KMS-11 (cell line): ENCODE measurements around the gene CNGB1.

Source experiments
- H2AFZ ChIP-seq: fragments of 200-600 bp; sonication (generic); 2 replicates; pipeline ENCODE4 v1.6.1; 2016; ENCODE audit warnings: antibody characterized with exemption, mixed run types, low read depth
- H3K27ac ChIP-seq: fragments of 200-600 bp; sonication (generic); 2 replicates; pipeline ENCODE4 v1.6.1; 2016; ENCODE audit warnings: mild to moderate bottlenecking, mixed run types
- H3K27me3 ChIP-seq: fragments of 200-600 bp; sonication (generic); 2 replicates; pipeline ENCODE4 v1.6.1; 2017; ENCODE audit warnings: mild to moderate bottlenecking, low read depth, mixed run types, moderate library complexity; ENCODE audit not compliant: insufficient read depth
- H3K36me3 ChIP-seq: fragments of 200-600 bp; sonication (generic); 2 replicates; pipeline ENCODE4 v1.6.1; 2017; ENCODE audit warnings: mild to moderate bottlenecking, mixed run types; ENCODE audit not compliant: insufficient read depth
- H3K4me1 ChIP-seq: fragments of 200-600 bp; sonication (generic); 2 replicates; pipeline ENCODE4 v1.6.1; 2016; ENCODE audit warnings: mild to moderate bottlenecking, low read depth, mixed run types; ENCODE audit not compliant: poor library complexity, severe bottlenecking
- H3K4me2 ChIP-seq: fragments of 200-600 bp; sonication (generic); 2 replicates; pipeline ENCODE4 v1.7.0; 2016; ENCODE audit warnings: mild to moderate bottlenecking, mixed run types
- H3K4me3 ChIP-seq: fragments of 200-600 bp; sonication (generic); IDR thresholded peaks from 2 replicates; pipeline ENCODE4 v1.6.1; 2017; ENCODE audit warnings: low read depth, low read length, mixed read lengths; ENCODE audit not compliant: insufficient read depth
- H3K79me2 ChIP-seq: fragments of 200-600 bp; sonication (generic); 2 replicates; pipeline ENCODE4 v1.6.1; 2016; ENCODE audit warnings: low read depth, mixed run types; ENCODE audit not compliant: insufficient read depth
- H3K9ac ChIP-seq: fragments of 200-600 bp; sonication (generic); 2 replicates; pipeline ENCODE4 v1.6.1; 2016; ENCODE audit warnings: mild to moderate bottlenecking, mixed run types
- H4K20me1 ChIP-seq: fragments of 200-600 bp; sonication (generic); 2 replicates; pipeline ENCODE4 v1.6.1; 2016; ENCODE audit warnings: mild to moderate bottlenecking, mixed run types; ENCODE audit not compliant: insufficient read depth
- CTCF ChIP-seq: fragments of 200-600 bp; sonication (generic); conservative IDR thresholded peaks from 2 replicates; pipeline ENCODE4 v1.6.1; 2017; ENCODE audit warnings: low read depth, mild to moderate bottlenecking, antibody characterized with exemption, low read length, moderate library complexity, mixed read lengths

The CNGB1 gene

GRCh38 chr16:57966204-57966771 lies 4.6 kb downstream of the CNGB1 start:
- Histone ChIP-seq H2AFZ (no peak overlapping the region), H3K27me3 (no peaks in the 10 kb centered on the region), H4K20me1 (no peaks in the 10 kb centered on the region), H3K79me2 (no peaks in the 10 kb centered on the region), H3K9ac (no peak overlapping the region), H3K27ac (no peak overlapping the region), H3K36me3 (no peaks in the 10 kb centered on the region), H3K4me1 (peaks cover 31% of the 10 kb centered on the region), H3K4me3 (no peak overlapping the region), H3K4me2 (no peak overlapping the region)
- no peak for TF ChIP-seq CTCF

GRCh38 chr16:57964157-57964700 lies 6.7 kb downstream of the CNGB1 start:
- Histone ChIP-seq H4K20me1 (no peaks in the 10 kb centered on the region), H3K36me3 (no peaks in the 10 kb centered on the region), H3K27me3 (no peaks in the 10 kb centered on the region), H3K27ac (no peak overlapping the region), H3K4me3 (no peak overlapping the region), H3K9ac (no peak overlapping the region), H3K4me1 (peaks cover 37% of the 10 kb centered on the region), H2AFZ (no peak overlapping the region), H3K79me2 (no peaks in the 10 kb centered on the region), H3K4me2 (no peak overlapping the region)
- no peak for TF ChIP-seq CTCF

- Histone ChIP-seq H3K79me2 (no peaks in the 10 kb centered on the region), H3K27me3 (no peaks in the 10 kb centered on the region), H3K9ac (no peak overlapping the region; the same call in 1 of the 2 replicates), H3K4me3 (no peak overlapping the region), H3K27ac (no peak overlapping the region), H4K20me1 (no peaks in the 10 kb centered on the region), H2AFZ (no peak overlapping the region), H3K4me1 (peaks cover 26% of the 10 kb centered on the region), H3K4me2 (no peak overlapping the region), H3K36me3 (no peaks in the 10 kb centered on the region)
- no peak for TF ChIP-seq CTCF
These were observed 8.2 kb downstream of the CNGB1 start for GRCh38 chr16:57962756-57963155.

GRCh38 chr16:57962046-57962445 lies 8.9 kb downstream of the CNGB1 start:
- H2AFZ ChIP-seq: no peak overlapping the region
- no peak for TF ChIP-seq CTCF
- no peak overlapping the region for H3K4me2 ChIP-seq

More at GRCh38 chr16:57962046-57962445, 8.9 kb downstream of the CNGB1 start:
- H3K27ac ChIP-seq: no peak overlapping the region
- H3K79me2 ChIP-seq: no peaks in the 10 kb centered on the region
- H3K27me3 ChIP-seq: no peaks in the 10 kb centered on the region
- H3K4me1 ChIP-seq: peaks cover 26% of the 10 kb centered on the region
- no peak overlapping the region for H3K4me3 ChIP-seq
- no peaks in the 10 kb centered on the region for H4K20me1 ChIP-seq
- H3K36me3 ChIP-seq: no peaks in the 10 kb centered on the region
- no peak overlapping the region for H3K9ac ChIP-seq
